SK-N-SH (cell line): ENCODE results near the gene SLC5A4.

ENCODE experiments used
- FOSL2 ChIP-seq: IDR thresholded peaks from 2 replicates; pipeline ENCODE4 v1.4.0; 2012; ENCODE audit warnings: low read depth, mild to moderate bottlenecking, moderate library complexity, borderline replicate concordance
- GABPA ChIP-seq: IDR thresholded peaks from 2 replicates; pipeline ENCODE4 v1.4.0; 2012; ENCODE audit warnings: low read depth, mild to moderate bottlenecking
- MAX ChIP-seq: IDR thresholded peaks from 2 replicates; pipeline ENCODE4 v1.4.0; 2012; ENCODE audit warnings: low read depth
- POLR2AphosphoS5 ChIP-seq: IDR thresholded peaks from 2 replicates; pipeline ENCODE4 v1.6.1; 2012; ENCODE audit warnings: low read depth, low read length
- REST ChIP-seq: IDR thresholded peaks from 2 replicates; pipeline ENCODE4 v1.6.1; 2012; ENCODE audit warnings: mild to moderate bottlenecking, low read depth, low read length, moderate library complexity
- RFX5 ChIP-seq: IDR thresholded peaks from 2 replicates; pipeline ENCODE4 v1.6.1; 2012; ENCODE audit warnings: mild to moderate bottlenecking, improper control_type of control experiment, low read length
- SMC3 ChIP-seq: IDR thresholded peaks from 2 replicates; pipeline ENCODE4 v1.6.1; 2012; ENCODE audit warnings: low read depth, low read length, improper control_type of control experiment
- TAF1 ChIP-seq: IDR thresholded peaks from 2 replicates; pipeline ENCODE4 v1.6.1; 2012; ENCODE audit warnings: low read depth, mild to moderate bottlenecking, low read length, moderate library complexity, borderline replicate concordance
- TEAD4 ChIP-seq: IDR thresholded peaks from 2 replicates; pipeline ENCODE4 v1.4.0; 2012; ENCODE audit warnings: mild to moderate bottlenecking, borderline replicate concordance; ENCODE audit not compliant: insufficient read depth
- TF ChIP-seq, protein P1 (sequence below): fragments of 200-600 bp; sonication (generic); IDR thresholded peaks from 2 replicates; pipeline ENCODE4 v1.6.1; 2017; ENCODE audit warnings: antibody characterized with exemption, mild to moderate bottlenecking, moderate library complexity

DNA sequence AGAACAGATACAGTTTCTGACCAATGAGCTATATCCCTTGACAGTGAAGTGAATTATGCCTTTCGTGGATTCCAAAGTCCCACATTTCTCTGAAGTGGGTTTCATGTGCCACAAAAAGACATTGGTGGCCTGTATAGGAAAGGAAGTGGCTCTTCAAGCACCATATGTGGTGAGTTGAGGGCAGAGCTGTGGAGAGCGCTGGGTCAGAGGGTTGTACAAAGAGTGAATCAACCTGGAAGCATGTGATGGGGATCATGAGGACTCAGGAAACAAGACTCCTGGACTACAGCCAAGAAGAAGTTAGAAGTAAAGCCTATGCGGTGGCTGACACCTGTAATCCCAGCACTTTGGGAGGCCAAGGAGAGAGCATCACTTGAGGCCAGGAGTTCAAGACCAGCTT is 579 bp upstream of the SLC5A4 start:
- TF ChIP-seq MAX (no peak), GABPA (no peak), POLR2AphosphoS5 (no peak), SMC3 (no peak), RFX5 (no peak), REST (no peak), TAF1 (no peak), TEAD4 (no peak), FOSL2 (no peak)
- TF ChIP-seq, protein P1, sequence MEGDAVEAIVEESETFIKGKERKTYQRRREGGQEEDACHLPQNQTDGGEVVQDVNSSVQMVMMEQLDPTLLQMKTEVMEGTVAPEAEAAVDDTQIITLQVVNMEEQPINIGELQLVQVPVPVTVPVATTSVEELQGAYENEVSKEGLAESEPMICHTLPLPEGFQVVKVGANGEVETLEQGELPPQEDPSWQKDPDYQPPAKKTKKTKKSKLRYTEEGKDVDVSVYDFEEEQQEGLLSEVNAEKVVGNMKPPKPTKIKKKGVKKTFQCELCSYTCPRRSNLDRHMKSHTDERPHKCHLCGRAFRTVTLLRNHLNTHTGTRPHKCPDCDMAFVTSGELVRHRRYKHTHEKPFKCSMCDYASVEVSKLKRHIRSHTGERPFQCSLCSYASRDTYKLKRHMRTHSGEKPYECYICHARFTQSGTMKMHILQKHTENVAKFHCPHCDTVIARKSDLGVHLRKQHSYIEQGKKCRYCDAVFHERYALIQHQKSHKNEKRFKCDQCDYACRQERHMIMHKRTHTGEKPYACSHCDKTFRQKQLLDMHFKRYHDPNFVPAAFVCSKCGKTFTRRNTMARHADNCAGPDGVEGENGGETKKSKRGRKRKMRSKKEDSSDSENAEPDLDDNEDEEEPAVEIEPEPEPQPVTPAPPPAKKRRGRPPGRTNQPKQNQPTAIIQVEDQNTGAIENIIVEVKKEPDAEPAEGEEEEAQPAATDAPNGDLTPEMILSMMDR, result no peak
